AG09319 (cell line): Measurements from ENCODE around the gene CAMTA1.

Experiments used
- DNase-seq: peaks from one replicate; pipeline ENCODE4 v3.0.0-alpha.2; 2010; ENCODE audit warnings: low read depth; ENCODE audit errors: extremely low read depth
- CTCF ChIP-seq: IDR thresholded peaks from 2 replicates; pipeline ENCODE4 v1.5.1; 2011; ENCODE audit warnings: low read depth, mild to moderate bottlenecking, inconsistent platforms, low read length, moderate library complexity

CAMTA1 gene

GRCh38 chr1:7424352-7424890 lies 639.2 kb downstream of the CAMTA1 start:
- TF ChIP-seq CTCF, result no peak
- DNase-seq, result no peak

- no peak for DNase-seq
- TF ChIP-seq CTCF, result no peak
Observed at GRCh38 chr1:7425229-7425628, 640.0 kb downstream of the CAMTA1 start.

GRCh38 chr1:7425771-7426170 lies 640.5 kb downstream of the CAMTA1 start:
- no peak for DNase-seq

GRCh38 chr1:7426780-7427604 lies 641.7 kb downstream of the CAMTA1 start:
- DNase-seq, result no peak
- no peak for TF ChIP-seq CTCF

More at GRCh38 chr1:7425771-7426170, 640.5 kb downstream of the CAMTA1 start:
- TF ChIP-seq CTCF, result no peak

GRCh38 chr1:7427605-7428300 lies 642.5 kb downstream of the CAMTA1 start:
- no peak for DNase-seq
- no peak for TF ChIP-seq CTCF

- TF ChIP-seq CTCF, result no peak
- no peak for DNase-seq
Observed at GRCh38 chr1:7429290-7429689, 644.0 kb downstream of the CAMTA1 start.
